Muscle of leg (tissue), 11 donors: ENCODE measurements around the gene SIRT7. TPM values are rescaled to one million over a fixed set of nuclear protein-coding genes. Genes with fewer than 3 reads are reported as not detected.

Experiments used
- DNase-seq: peaks from one replicate; pipeline ENCODE4 v3.0.0; 2013
- H3K27ac ChIP-seq: one replicate; pipeline ENCODE4 v1.5.1; 2013; ENCODE audit warnings: mild to moderate bottlenecking, low read length, control low read depth
- H3K27me3 ChIP-seq: one replicate; pipeline ENCODE4 v1.6.1; 2013; ENCODE audit warnings: low read length; ENCODE audit not compliant: control insufficient read depth, insufficient read depth
- H3K36me3 ChIP-seq: one replicate; pipeline ENCODE4 v1.6.1; 2013; ENCODE audit warnings: low read length; ENCODE audit not compliant: control insufficient read depth, insufficient read depth
- H3K4me1 ChIP-seq: one replicate; pipeline ENCODE4 v1.6.1; 2013; ENCODE audit warnings: low read length; ENCODE audit not compliant: control insufficient read depth, insufficient read depth
- H3K4me3 ChIP-seq: one replicate; pipeline ENCODE4 v1.5.1; 2013; ENCODE audit warnings: low read length, control low read depth
- H3K9me3 ChIP-seq: replicated peaks from 2 replicates; pipeline ENCODE4 v1.6.1; 2013; ENCODE audit warnings: low read depth, low read length; ENCODE audit not compliant: control insufficient read depth
- WGBS: methylation state at CpG from one replicate; pipeline ENCODE4 v1.1.5; 2013; ENCODE audit warnings: missing lambda C conversion rate; ENCODE audit not compliant: insufficient coverage; 5-methylcytosine and 5-hydroxymethylcytosine counted together
- polyA plus RNA-seq, 8 donors: library from polyadenylated mRNA; unstranded; fragments of 120-200 nt; gene quantifications; one replicate each; pipeline versions ENCODE4 v1.2.1 to v1.2.3, GENCODE V29; 2013; ENCODE audit warnings: inconsistent platforms in 1 of 8, low replicate concordance in 1 of 8; ENCODE audit not compliant: insufficient read length in 8 of 8, insufficient read depth in 1 of 8
- total RNA-seq: library from RNA; stranded (reverse); fragments of 120-200 nt; gene quantifications from one replicate; pipeline ENCODE4 v1.2.4, GENCODE V29; 2013

The SIRT7 gene
- total and polyA plus RNA-seq, 9 donors = 6.0 to 9.7 (median 8.3) TPM

DNA sequence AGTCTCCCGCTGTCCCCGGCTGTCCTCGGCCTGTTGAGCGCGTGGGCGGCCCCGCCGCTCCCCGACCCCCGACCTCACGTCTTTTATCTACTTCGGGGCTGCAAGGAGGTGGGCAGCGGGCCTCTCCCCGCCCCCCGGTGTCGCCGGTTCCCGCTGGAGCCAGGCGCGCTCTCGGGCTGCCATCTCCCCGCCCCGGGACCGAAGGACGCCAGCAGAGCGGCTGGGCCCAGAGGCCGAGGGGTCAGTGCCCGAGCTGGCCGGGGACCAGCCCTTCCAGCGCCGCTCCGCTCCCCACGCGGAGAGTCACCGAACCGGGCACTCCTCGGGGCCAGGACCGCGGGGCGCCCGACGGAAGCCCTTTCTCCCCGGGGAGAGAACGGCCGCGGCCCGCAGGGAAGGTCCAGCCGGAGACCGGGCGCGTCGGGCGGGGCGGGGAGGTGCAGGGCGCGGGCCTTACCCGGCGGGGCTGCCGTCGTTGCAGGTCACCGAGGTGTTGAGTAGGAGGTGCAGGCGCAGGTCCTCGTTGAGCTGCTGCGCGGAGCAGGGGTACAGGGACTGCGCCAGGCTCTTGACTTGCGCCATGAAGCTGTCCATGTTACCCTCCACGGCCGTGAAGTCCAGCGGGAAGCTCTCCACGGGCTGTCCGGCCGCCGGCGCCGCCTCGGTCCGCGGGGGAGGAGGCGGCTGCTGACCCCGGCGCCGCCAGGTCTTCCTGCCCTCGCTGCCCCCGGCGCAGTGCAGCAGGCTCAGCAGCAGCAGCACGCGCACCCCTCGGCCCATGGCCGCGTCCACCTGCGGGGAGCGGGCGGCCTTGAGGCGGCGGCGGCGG is 42.4 kb upstream of the SIRT7 start:
- Histone ChIP-seq H3K9me3 (no peaks in the 10 kb centered on the region), H3K27ac (no peak overlapping the region), H3K4me1 (peaks cover 39% of the 10 kb centered on the region), H3K27me3 (peaks cover 61% of the 10 kb centered on the region), H3K4me3 (peak overlapping the region; percentile 15), H3K36me3 (no peaks in the 10 kb centered on the region)
- 2% methylated on average over 92 of the region's 98 CpGs for WGBS
- no peak for DNase-seq

DNA sequence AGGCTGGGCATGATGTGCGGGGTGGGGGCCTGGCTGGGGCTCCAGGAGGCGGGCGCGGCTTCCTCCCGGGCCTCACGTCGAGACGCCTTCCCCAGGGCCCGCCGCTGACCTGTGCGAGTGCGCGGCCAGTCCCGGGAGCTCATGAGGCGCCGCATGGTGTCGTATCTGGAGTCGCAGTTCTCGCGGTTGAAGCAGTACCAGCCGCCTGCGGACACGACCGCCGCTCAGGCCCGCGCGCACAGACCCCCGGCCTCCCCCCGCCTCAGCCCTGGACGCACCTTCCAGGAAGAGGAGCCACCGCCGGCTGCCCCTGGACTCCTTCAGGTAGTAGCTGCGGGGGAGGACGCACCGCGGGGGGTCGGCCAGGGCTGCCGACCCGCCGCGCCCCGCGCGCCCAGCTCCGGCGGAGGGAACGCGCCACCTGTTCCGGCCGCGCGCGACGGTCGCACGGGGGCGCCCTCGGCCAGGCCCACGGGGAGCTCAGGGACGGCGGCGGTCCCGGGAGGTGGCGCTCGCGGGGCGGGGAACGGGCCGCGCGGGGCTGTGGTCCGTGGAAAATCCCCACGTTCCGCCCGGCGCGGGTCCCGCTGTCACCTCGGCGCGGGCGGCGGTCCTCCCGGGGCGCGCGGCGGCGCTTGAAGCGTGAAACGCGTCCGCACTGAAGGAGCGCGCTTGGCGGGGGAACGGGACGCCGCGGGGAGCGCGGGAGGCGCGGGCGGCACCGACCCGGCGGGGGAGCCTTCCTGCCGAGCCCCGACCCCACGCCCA is 41.6 kb upstream of the SIRT7 start:
- Histone ChIP-seq H3K27me3 (peaks cover 61% of the 10 kb centered on the region), H3K36me3 (no peaks in the 10 kb centered on the region), H3K4me3 (peak overlapping the region; percentile 33), H3K4me1 (peaks cover 39% of the 10 kb centered on the region), H3K9me3 (no peaks in the 10 kb centered on the region), H3K27ac (no peak overlapping the region)
- peak; percentile 72 for DNase-seq
- WGBS = 2% methylated on average over 111 of the region's 112 CpGs

DNA sequence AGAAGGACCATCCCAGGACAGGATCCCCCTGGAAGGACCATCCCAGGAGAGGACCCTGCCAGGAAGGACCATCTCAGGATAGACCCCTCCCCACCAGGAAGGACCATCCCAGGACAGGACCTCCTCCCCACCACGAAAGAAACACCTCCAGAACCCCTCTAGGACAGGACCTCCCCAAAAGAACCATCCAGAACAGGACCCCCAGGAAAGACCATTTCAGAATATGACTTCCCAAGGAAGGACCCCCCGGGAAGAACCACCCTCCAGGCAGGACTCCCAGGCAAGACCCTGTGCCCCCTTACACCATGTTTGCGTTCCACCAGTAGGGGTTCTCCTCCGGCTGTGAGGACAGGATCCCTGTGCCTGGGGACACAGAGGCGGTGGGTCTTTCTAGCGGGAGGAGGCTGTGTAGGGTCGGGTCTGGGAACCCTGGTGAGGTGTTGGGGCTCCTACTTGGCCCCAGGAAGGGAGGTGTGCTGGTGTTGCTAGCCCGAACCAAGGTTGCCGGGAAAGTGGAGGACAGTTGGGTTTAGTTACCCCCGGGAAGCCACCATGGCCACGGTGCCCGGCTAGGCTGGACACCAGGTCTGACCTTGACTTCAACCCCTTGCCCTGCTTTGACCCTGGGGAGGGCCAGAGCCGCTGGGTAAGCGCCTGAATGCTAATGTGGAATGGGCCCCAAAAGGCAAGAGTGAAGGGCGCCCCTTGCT is 40.8 kb upstream of the SIRT7 start:
- Histone ChIP-seq H3K27ac (no peak overlapping the region), H3K36me3 (no peaks in the 10 kb centered on the region), H3K27me3 (peaks cover 54% of the 10 kb centered on the region), H3K9me3 (no peaks in the 10 kb centered on the region), H3K4me1 (peaks cover 35% of the 10 kb centered on the region), H3K4me3 (peak overlapping the region; percentile 33)
- no peak for DNase-seq
- 55% methylated on average over 12 of the region's 15 CpGs for WGBS

GRCh38 chr17:81957691-81958432 is 39.9 kb upstream of the SIRT7 start:
- Histone ChIP-seq H3K4me1 (peaks cover 26% of the 10 kb centered on the region), H3K4me3 (no peak overlapping the region), H3K27ac (no peak overlapping the region), H3K27me3 (peaks cover 44% of the 10 kb centered on the region), H3K9me3 (no peaks in the 10 kb centered on the region), H3K36me3 (no peaks in the 10 kb centered on the region)
- DNase-seq = no peak
- 70% methylated on average over 14 of the region's 19 CpGs for WGBS

- WGBS = 78% methylated on average over 44 of the region's 45 CpGs
- H3K4me3 ChIP-seq = no peak overlapping the region
- no peak for DNase-seq
- peaks cover 36% of the 10 kb centered on the region for H3K27me3 ChIP-seq
- H3K36me3 ChIP-seq = no peaks in the 10 kb centered on the region
- H3K4me1 ChIP-seq = peaks cover 16% of the 10 kb centered on the region
- H3K27ac ChIP-seq = no peak overlapping the region
- no peaks in the 10 kb centered on the region for H3K9me3 ChIP-seq
These were observed 38.9 kb upstream of the SIRT7 start for GRCh38 chr17:81956607-81957589.

DNA sequence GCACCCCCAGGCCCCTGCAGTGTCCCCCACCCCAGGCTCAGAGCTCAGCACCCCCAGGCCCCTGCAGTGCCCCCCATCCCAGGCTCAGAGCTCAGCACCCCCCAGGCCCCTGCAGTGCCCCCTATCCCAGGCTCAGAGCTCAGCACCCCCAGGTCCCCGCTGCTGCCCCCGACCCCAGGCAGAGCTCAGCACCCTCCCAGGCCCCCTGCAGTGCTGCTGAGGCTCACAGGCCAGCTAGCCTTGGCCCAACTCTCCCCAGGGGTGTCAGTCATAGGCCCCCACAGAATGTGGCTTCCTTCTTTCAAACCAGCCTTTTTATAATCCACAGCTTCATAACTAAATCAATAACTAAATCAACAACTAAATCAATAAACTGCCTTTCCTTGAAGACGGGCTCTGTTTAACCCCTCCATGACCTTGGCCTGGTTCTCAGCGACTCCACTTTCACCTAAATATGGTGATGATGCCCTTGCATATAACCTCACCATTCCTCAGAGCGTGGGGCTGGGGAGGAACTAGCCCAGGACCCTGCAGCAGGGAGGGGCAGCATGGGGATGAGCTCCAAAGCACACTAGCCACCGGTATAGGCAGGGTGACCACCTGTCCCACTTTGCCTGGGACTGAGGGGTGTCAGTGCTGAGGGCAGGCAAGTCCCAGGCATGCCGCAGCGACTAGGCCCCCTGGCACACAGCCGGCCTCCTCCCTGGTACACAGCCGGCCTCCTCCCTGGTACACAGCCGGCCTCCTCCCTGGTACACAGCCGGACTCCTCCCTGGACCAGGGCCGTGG is 38.0 kb upstream of the SIRT7 start:
- no peak for DNase-seq
- H3K27me3 ChIP-seq = peaks cover 34% of the 10 kb centered on the region
- 71% methylated on average over 10 of the region's 13 CpGs for WGBS

DNA sequence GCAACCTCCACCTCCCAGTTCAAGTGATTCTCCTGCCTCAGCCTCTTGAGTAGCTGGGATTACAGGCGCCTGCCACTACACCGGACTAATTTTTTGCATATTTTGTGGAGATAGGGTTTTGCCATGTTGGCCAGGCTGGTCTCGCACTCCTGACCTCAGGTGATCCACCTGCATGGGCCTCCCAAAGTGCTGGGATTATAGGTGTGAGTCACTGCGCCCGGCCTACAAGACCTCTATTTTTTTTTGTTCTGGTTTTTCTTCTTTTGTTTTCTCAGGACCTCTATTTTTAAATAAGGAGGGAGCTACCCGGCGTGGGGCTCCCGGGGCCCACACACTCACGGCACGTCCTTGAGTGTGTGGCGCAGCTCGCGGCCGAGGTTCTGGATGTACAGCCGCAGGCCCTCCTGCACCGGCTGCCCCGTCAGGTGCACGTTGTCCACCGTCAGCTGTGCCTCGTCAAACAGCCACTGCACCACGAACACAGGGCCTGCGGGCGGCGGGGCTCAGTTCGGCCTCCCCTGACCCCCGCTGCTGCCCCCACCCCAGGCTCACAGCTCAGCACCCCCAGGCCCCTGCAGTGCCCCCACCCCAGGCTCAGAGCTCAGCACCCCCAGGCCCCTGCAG is 37.2 kb upstream of the SIRT7 start:
- Histone ChIP-seq H3K36me3 (no peaks in the 10 kb centered on the region), H3K9me3 (no peaks in the 10 kb centered on the region), H3K27me3 (peaks cover 29% of the 10 kb centered on the region), H3K27ac (no peak overlapping the region), H3K4me1 (peaks cover 12% of the 10 kb centered on the region), H3K4me3 (no peak overlapping the region)
- no peak for DNase-seq
- 84% methylated on average over 19 of the region's 26 CpGs for WGBS

More for the DNA sequence above, 38.0 kb upstream of the SIRT7 start:
- H3K4me1 ChIP-seq = peaks cover 14% of the 10 kb centered on the region
- H3K27ac ChIP-seq = no peak overlapping the region
- no peak overlapping the region for H3K4me3 ChIP-seq
- no peaks in the 10 kb centered on the region for H3K9me3 ChIP-seq
- H3K36me3 ChIP-seq = no peaks in the 10 kb centered on the region
